ENCODE results near the gene STT3B. TPM values are rescaled to one million over a fixed set of nuclear protein-coding genes. Genes with fewer than 3 reads are reported as not detected.

Gene STT3B
- total RNA-seq: 82.1 TPM
- long read RNA-seq, full-length matches to known transcripts: 211 of 260 reads
- long read RNA-seq, partial matches to known transcripts: 8 of 260 reads
- long read RNA-seq, other reads (novel, unspliced or antisense): 41 of 260 reads

DNA sequence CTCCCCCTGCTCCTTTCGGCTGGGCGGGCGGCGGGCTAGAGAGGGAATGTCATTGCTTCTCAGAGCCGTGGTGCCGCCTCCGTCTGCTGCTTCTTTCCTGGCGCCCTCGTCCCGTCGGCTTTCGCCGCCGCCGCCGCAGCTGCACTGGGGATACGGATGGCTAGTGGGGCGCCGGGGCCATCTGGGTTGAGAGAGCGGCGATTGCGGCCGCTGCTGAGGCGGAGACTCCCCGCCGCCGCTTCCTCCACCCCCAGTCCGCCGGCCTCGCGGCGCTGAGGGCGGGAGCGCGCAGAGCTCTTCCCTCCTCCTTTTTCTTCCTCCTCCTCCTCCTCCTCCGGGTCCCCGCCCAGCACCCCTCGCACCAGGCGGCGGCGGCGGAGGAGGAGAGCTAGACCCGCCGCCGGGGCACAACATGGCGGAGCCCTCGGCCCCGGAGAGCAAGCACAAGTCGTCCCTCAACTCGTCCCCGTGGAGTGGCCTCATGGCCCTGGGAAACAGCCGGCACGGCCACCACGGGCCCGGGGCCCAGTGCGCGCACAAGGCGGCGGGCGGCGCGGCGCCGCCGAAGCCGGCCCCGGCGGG lies at the start of gene STT3B:
STT3B (plus strand) TSS at position 339 of the 582 bp plus-strand sequence; CDS start at position 413, 74 bp downstream.
- peak; percentile 86 for DNase-seq
- no peaks in the 10 kb centered on the region for H3K27me3 ChIP-seq (ENCODE audit: low read depth)
- H3K27ac ChIP-seq (replicated peaks): peak within 1 kb of the TSS; percentile 99
- H3K4me1 ChIP-seq: peaks cover 71% of the 10 kb centered on the region
- intact Hi-C loops (cut with micrococcal nuclease): no loop called here
- TF ChIP-seq, protein P1, sequence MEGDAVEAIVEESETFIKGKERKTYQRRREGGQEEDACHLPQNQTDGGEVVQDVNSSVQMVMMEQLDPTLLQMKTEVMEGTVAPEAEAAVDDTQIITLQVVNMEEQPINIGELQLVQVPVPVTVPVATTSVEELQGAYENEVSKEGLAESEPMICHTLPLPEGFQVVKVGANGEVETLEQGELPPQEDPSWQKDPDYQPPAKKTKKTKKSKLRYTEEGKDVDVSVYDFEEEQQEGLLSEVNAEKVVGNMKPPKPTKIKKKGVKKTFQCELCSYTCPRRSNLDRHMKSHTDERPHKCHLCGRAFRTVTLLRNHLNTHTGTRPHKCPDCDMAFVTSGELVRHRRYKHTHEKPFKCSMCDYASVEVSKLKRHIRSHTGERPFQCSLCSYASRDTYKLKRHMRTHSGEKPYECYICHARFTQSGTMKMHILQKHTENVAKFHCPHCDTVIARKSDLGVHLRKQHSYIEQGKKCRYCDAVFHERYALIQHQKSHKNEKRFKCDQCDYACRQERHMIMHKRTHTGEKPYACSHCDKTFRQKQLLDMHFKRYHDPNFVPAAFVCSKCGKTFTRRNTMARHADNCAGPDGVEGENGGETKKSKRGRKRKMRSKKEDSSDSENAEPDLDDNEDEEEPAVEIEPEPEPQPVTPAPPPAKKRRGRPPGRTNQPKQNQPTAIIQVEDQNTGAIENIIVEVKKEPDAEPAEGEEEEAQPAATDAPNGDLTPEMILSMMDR (IDR thresholded peaks at IDR 0.05; ENCODE audit: borderline replicate concordance): no peak
- peak within 1 kb of the TSS; percentile 87 for H3K4me3 ChIP-seq
- no peaks in the 10 kb centered on the region for H3K36me3 ChIP-seq
- no peaks in the 10 kb centered on the region for H3K9me3 ChIP-seq (replicated peaks)

DNA sequence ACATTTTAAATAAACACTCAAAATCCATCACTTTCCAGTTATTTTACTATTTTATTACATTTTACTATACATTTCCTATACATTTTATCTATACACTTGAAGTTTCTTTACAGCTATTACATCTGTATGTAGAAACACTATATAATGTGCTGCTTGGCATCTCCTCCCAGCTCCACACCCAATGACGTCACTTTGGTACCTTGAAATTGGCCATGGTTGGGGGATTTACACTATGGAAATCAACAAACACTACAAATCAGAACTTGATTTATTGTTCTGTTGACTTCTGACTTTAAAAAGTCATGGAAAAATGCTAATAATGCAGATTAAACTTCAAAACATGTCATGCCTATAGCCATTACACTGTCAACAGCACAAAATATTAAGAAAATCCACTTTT lies 48.9 kb upstream of the STT3B start:
- Histone ChIP-seq H3K36me3 (no peaks in the 10 kb centered on the region), H3K4me3 (no peak overlapping the region), H3K27me3 (ENCODE audit: low read depth) (no peaks in the 10 kb centered on the region), H3K9me3 (replicated peaks) (no peaks in the 10 kb centered on the region), H3K4me1 (no peaks in the 10 kb centered on the region), H3K27ac (replicated peaks) (no peak overlapping the region)
- TF ChIP-seq, protein P1 (IDR thresholded peaks at IDR 0.05; ENCODE audit: borderline replicate concordance): no peak
- no peak for DNase-seq
- intact Hi-C loops (cut with micrococcal nuclease): no loop called here

DNA sequence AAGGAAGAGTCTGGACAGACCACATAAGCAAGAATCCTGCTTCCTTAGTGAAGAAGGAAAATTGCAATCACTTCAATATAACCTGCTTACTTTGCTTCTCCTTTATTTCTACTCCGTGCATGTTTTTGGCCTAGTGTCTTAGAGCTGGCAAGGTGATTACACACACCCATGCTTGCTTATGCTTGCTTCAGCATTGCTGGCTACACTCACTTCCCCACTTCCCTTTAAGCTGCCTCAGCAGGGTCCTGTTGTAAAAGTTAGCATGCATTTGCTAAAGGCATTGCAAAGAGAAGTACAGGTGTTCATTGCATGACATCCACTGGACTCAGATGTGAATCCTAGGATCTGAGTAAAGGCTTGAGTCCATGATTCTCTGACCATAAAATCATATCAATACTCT lies 47.5 kb upstream of the STT3B start:
- TF ChIP-seq, protein P1 (IDR thresholded peaks at IDR 0.05; ENCODE audit: borderline replicate concordance): no peak
- H3K36me3 ChIP-seq: no peaks in the 10 kb centered on the region
- intact Hi-C loops (cut with micrococcal nuclease): no loop called here
- H3K9me3 ChIP-seq (replicated peaks): peaks cover 7% of the 10 kb centered on the region
- no peaks in the 10 kb centered on the region for H3K27me3 ChIP-seq (ENCODE audit: low read depth)
- H3K4me3 ChIP-seq: no peak overlapping the region
- H3K4me1 ChIP-seq: no peaks in the 10 kb centered on the region
- H3K27ac ChIP-seq (replicated peaks): no peak overlapping the region
- DNase-seq: no peak

DNA sequence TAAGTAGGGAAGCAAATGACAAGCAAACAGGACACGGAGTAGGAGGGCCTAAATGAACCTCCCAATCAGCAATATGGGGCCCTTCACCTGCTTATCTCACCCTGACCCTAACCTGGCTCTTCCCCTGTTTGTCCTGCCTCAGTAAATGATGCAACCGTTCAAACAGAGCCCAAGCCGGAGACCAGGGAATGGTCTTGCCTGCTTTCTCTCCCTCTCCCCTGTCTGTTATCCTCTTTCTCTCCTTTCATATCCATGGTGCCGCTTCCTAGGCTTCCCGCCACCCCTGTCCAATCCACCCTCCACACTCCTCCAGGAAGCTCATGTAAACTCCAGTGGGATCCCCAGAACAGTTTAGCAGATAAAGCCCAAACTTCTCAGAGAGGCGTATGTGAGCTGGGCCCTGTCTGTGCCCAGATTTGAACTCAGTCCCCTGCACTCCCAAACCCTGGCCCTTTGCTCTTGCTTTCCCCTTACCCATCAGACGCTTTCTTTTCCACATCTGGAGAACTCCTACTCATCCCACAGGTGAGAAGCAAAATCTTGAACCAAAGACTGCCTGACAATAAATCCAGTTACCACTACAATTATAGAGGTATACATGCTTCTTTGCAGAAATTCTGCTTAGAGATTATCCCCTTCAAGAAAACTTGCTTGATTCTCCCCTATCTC lies 45.7 kb upstream of the STT3B start:
- H3K4me1 ChIP-seq: no peaks in the 10 kb centered on the region
- no peak overlapping the region for H3K27ac ChIP-seq (replicated peaks)
- peaks cover 17% of the 10 kb centered on the region for H3K9me3 ChIP-seq (replicated peaks)
- H3K27me3 ChIP-seq (ENCODE audit: low read depth): no peaks in the 10 kb centered on the region
- no peak for DNase-seq
- H3K36me3 ChIP-seq: no peaks in the 10 kb centered on the region
- H3K4me3 ChIP-seq: no peak overlapping the region
- TF ChIP-seq, protein P1 (IDR thresholded peaks at IDR 0.05; ENCODE audit: borderline replicate concordance): no peak
- intact Hi-C loops (cut with micrococcal nuclease): no loop called here

DNA sequence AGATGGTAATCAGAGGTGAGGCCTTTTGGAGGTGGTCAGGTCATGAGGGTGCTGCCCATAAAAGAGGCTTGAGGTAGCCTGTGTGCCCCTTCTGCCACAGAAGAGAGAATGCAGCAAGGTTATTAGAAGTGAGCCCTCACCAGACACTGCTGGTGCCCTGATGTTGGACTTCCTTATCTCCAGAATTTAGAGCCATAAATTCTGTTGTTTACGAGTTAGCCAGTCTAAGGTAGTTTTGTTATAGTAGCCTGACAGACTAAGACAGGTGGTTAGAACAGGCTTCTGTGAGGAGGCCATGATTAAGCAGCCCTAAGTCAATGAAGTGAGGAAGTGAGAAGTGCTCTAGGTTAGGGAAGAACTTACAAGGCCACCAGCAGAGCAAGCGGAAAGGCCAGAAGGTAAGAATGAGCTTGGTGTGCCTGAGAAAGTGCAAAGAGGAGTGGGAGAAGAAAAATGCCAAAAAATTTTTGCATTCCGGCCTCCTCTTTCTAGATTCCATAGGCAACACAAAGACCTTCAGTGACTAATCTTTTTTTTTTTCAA lies 44.2 kb upstream of the STT3B start:
- Histone ChIP-seq H3K27me3 (ENCODE audit: low read depth) (no peaks in the 10 kb centered on the region), H3K4me3 (no peak overlapping the region), H3K4me1 (no peaks in the 10 kb centered on the region), H3K36me3 (no peaks in the 10 kb centered on the region), H3K9me3 (replicated peaks) (peaks cover 17% of the 10 kb centered on the region), H3K27ac (replicated peaks) (no peak overlapping the region)
- intact Hi-C loops (cut with micrococcal nuclease): no loop called here
- TF ChIP-seq, protein P1 (IDR thresholded peaks at IDR 0.05; ENCODE audit: borderline replicate concordance): no peak
- no peak for DNase-seq
